ENCODE data around the gene PRKCZ. TPM values are rescaled to one million over a fixed set of nuclear protein-coding genes. Genes with fewer than 3 reads are reported as not detected.

Gene PRKCZ
- total RNA-seq, 2 donors from 2014 or later, result 9.6 to 10.9 TPM

DNA sequence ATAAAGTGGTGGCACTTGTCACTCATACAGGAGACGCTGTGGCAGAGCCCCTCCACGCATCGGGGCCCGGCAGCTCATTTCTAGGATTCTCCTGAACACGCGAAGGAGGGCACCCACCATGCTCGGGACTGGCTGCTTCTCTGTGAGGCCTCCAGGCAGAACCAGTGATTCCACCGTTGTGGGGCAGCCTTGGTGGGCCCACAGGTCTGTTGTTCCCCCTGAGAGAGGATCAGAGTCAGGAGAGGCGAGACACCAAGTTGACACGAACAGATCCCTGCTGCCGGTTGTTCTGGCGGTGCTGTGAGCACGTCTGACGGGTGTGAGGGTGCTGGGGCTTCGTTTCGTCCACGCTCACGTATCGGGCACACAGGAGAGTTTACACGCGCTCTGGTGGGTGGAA is 26.6 kb downstream of the PRKCZ start:
- intact Hi-C loops (cut with DNase I), result no loop called here
- Histone ChIP-seq H3K4me1 (no peaks in the 10 kb centered on the region), H3K36me3 (replicated peaks in 1 of 2; ENCODE audit: insufficient read depth in 1 of 2, low read depth in 2 of 2) (no peaks in the 10 kb centered on the region), H3K9me3 (peaks cover 0 to 9% (median 0%) of the 10 kb centered on the region in 3 donors), H3K27me3 (no peaks in the 10 kb centered on the region), H3K27ac (no peak overlapping the region), H3K4me3 (no peak overlapping the region)
- ATAC-seq, result no peak
- TF ChIP-seq, protein P1, sequence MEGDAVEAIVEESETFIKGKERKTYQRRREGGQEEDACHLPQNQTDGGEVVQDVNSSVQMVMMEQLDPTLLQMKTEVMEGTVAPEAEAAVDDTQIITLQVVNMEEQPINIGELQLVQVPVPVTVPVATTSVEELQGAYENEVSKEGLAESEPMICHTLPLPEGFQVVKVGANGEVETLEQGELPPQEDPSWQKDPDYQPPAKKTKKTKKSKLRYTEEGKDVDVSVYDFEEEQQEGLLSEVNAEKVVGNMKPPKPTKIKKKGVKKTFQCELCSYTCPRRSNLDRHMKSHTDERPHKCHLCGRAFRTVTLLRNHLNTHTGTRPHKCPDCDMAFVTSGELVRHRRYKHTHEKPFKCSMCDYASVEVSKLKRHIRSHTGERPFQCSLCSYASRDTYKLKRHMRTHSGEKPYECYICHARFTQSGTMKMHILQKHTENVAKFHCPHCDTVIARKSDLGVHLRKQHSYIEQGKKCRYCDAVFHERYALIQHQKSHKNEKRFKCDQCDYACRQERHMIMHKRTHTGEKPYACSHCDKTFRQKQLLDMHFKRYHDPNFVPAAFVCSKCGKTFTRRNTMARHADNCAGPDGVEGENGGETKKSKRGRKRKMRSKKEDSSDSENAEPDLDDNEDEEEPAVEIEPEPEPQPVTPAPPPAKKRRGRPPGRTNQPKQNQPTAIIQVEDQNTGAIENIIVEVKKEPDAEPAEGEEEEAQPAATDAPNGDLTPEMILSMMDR (IDR thresholded peaks at IDR 0.05), result no peak
- TF ChIP-seq POLR2A (IDR thresholded peaks at IDR 0.05), result no peak
- 94% methylated on average over 20 to 21 of the region's 21 CpGs for WGBS, 2 donors
- DNase-seq, result no peak

DNA sequence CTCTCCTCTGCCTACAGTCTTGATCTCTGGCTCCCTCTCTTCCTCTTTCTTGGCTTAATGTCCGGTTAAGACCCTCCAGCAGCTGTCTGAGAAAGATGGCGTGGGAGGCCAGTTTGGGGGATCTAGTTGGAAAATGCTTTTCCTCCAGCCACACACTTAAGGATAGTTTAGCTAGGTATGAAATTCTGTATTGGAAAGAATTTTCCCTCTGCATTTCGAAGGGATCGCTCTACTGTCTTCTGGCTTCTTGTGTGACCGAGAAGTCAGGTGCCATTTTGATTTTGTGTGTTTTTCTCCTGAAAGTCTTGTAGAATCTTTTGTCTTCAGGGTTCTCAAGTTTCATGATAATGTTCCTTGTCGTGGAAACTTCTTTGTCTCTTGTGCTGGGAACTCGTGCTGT is 28.0 kb downstream of the PRKCZ start:
- Histone ChIP-seq H3K4me3 (no peak overlapping the region), H3K27me3 (no peaks in the 10 kb centered on the region), H3K4me1 (no peaks in the 10 kb centered on the region), H3K9me3 (peaks cover 0 to 9% (median 0%) of the 10 kb centered on the region in 3 donors), H3K27ac (no peak overlapping the region), H3K36me3 (replicated peaks in 1 of 2; ENCODE audit: insufficient read depth in 1 of 2, low read depth in 2 of 2) (no peaks in the 10 kb centered on the region)
- TF ChIP-seq, protein P1 (IDR thresholded peaks at IDR 0.05), result no peak
- no peak for TF ChIP-seq POLR2A (IDR thresholded peaks at IDR 0.05)
- ATAC-seq, result no peak
- intact Hi-C loops (cut with DNase I), result no loop called here
- no peak for DNase-seq
- WGBS, 2 donors, result 93 to 97% methylated on average over 7 of the region's 7 CpGs

DNA sequence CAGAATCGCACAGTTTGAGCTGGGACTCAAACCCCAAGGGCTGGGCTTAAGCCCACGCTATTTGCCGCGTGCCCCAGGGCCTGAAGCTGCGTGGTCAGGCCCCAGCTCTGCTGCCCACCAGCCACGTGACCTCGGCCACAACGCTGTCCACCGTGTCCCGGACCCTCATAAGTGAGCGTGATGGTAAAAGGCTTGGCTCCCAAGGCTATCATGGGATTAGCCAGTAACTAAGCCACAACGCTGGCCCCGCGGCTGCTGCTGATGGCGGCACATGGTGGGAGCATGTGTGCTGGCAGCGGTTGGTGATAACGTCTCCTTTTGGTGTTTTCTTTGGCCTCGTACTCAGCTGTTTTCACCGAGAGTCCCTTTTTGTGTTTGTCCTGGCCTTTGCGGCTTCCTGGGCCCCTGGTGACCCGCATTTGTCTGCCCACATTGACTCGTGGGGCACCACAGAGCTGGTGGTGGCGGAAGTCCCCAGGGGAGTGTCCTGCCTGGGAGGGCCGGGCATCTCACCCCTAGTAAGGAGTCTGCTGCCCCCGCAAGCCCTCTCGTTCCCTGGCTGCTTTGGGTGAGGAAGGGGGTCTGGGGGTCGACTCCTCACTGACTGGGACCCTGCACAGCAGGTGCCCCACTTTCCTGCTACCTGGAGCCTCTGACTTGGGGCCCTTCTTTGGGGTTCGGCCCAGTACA is 29.3 kb downstream of the PRKCZ start:
- no peak overlapping the region for H3K4me3 ChIP-seq
- intact Hi-C loops (cut with DNase I), result no loop called here
- no peaks in the 10 kb centered on the region for H3K27me3 ChIP-seq
- WGBS, 2 donors, result 91 to 94% methylated on average over 26 to 27 of the region's 28 CpGs
- H3K27ac ChIP-seq, result no peak overlapping the region
- H3K4me1 ChIP-seq, result no peaks in the 10 kb centered on the region
- peaks cover 0 to 9% (median 0%) of the 10 kb centered on the region in 3 donors for H3K9me3 ChIP-seq
- TF ChIP-seq, protein P1 (IDR thresholded peaks at IDR 0.05), result no peak
- no peak for TF ChIP-seq POLR2A (IDR thresholded peaks at IDR 0.05)
- no peak for DNase-seq
- no peaks in the 10 kb centered on the region for H3K36me3 ChIP-seq (replicated peaks in 1 of 2; ENCODE audit: insufficient read depth in 1 of 2, low read depth in 2 of 2)
- ATAC-seq, result no peak

DNA sequence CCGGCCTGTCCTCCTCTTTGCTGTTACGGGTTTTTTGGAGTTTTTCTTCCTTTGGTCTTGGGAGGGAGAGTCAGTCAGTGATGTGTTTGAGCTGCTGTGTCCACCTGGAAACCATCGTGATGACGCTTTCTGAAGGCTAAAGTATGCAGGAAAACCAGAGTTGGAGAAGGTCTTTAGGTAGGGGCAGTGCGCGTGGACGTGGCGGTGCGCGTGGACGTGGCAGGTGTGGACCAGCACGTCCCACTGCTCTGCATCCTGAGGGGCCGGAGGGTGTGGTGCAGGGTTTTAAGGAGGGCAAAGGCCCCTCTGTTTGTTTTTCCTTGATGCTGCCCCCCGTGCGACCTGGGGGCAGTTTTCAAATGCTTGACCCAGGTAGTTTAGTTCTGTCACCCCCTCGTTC is 29.9 kb downstream of the PRKCZ start:
- intact Hi-C loops (cut with DNase I), result no loop called here
- WGBS, 2 donors, result 94 to 97% methylated on average over 16 of the region's 16 CpGs
- no peak overlapping the region for H3K4me3 ChIP-seq
- TF ChIP-seq POLR2A (IDR thresholded peaks at IDR 0.05), result no peak
- TF ChIP-seq, protein P1 (IDR thresholded peaks at IDR 0.05), result no peak
- no peaks in the 10 kb centered on the region for H3K4me1 ChIP-seq
- DNase-seq (no peak), ATAC-seq (no peak)
- H3K36me3 ChIP-seq (replicated peaks in 1 of 2; ENCODE audit: insufficient read depth in 1 of 2, low read depth in 2 of 2), result no peaks in the 10 kb centered on the region
- no peaks in the 10 kb centered on the region for H3K27me3 ChIP-seq
- H3K27ac ChIP-seq, result no peak overlapping the region
- H3K9me3 ChIP-seq, result peaks cover 0 to 9% (median 0%) of the 10 kb centered on the region in 3 donors

DNA sequence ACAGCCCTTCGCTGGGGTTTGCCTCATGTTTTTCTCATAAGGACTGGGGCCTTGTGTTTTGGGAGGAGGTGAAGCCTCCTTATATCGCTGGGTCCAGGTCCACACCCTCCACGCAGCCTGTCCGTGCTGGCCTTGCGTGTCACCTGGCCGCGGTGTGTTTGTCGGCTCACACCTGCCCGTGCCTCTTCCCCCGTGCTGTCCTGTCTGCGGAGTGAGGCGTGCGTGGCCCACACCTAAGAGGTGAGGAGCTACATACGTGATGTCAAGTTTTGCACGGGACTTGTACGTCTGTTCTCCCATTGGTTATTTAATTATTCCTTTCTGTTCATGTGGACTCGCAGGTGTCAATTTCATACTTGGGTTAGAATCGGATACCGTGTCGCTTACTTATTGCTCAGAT is 30.7 kb downstream of the PRKCZ start:
- DNase-seq, result no peak
- TF ChIP-seq, protein P1 (IDR thresholded peaks at IDR 0.05), result no peak
- TF ChIP-seq POLR2A (IDR thresholded peaks at IDR 0.05), result no peak

More for the DNA sequence above, 30.7 kb downstream of the PRKCZ start:
- Histone ChIP-seq H3K27me3 (no peaks in the 10 kb centered on the region), H3K9me3 (peaks cover 0 to 9% (median 0%) of the 10 kb centered on the region in 3 donors), H3K27ac (no peak overlapping the region), H3K36me3 (replicated peaks in 1 of 2; ENCODE audit: insufficient read depth in 1 of 2, low read depth in 2 of 2) (no peaks in the 10 kb centered on the region), H3K4me1 (no peaks in the 10 kb centered on the region), H3K4me3 (no peak overlapping the region)
- 98% methylated on average over 14 to 20 of the region's 20 CpGs for WGBS, 2 donors
- no peak for ATAC-seq
- intact Hi-C loops (cut with DNase I), result no loop called here
